Cardiac fibroblast (primary cell): ENCODE measurements around the gene ABCA5.

ENCODE experiments used
- DNase-seq, 2 donors: peaks; one replicate each; pipeline versions ENCODE4 v3.0.0 to v3.0.0-alpha.2; 2010; ENCODE audit warnings: low read depth in 2 of 2
- H3K4me3 ChIP-seq, 2 donors: replicated peaks in 1 of 2; 1 replicate in 1 of 2; 2 replicates in 1 of 2; pipeline ENCODE4 v1.5.1; 2011; ENCODE audit warnings: low read depth in 2 of 2, low read length in 2 of 2, mild to moderate bottlenecking in 2 of 2, moderate library complexity in 1 of 2
- CTCF ChIP-seq: IDR thresholded peaks from one replicate; pipeline ENCODE4 v1.5.1; 2011; ENCODE audit warnings: low read depth, mild to moderate bottlenecking, low read length, inconsistent platforms

Gene ABCA5

GRCh38 chr17:69333561-69333960 lies 6.6 kb upstream of the ABCA5 start:
- DNase-seq, result no peak
- TF ChIP-seq CTCF, result no peak
- H3K4me3 ChIP-seq, result no peak overlapping the region

- H3K4me3 ChIP-seq, result no peak overlapping the region
- no peak for DNase-seq
- TF ChIP-seq CTCF, result no peak
Observed at GRCh38 chr17:69331756-69332155, 4.8 kb upstream of the ABCA5 start.

- no peak for TF ChIP-seq CTCF
Observed at GRCh38 chr17:69326377-69327059, 415 bp downstream of the ABCA5 start.

GRCh38 chr17:69325518-69326376 lies 1.2 kb downstream of the ABCA5 start:
- no peak for TF ChIP-seq CTCF
- DNase-seq, result no peak
- peak overlapping the region; percentile 70 to 79 for H3K4me3 ChIP-seq

More at GRCh38 chr17:69326377-69327059, 415 bp downstream of the ABCA5 start:
- H3K4me3 ChIP-seq, result peak overlapping the region; percentile 70 to 79
- peak; percentile 33 to 47 for DNase-seq

GRCh38 chr17:69323806-69324205 lies 3.1 kb downstream of the ABCA5 start:
- TF ChIP-seq CTCF, result no peak

GRCh38 chr17:69320908-69321238 lies 6.1 kb downstream of the ABCA5 start:
- TF ChIP-seq CTCF, result no peak
- H3K4me3 ChIP-seq, result no peak overlapping the region
- DNase-seq, result no peak

More at GRCh38 chr17:69323806-69324205, 3.1 kb downstream of the ABCA5 start:
- no peak overlapping the region for H3K4me3 ChIP-seq
- DNase-seq, result no peak
